PC-9 (cell line): ENCODE data around the gene IRGC. TPM values are rescaled to one million over a fixed set of nuclear protein-coding genes. Genes with fewer than 3 reads are reported as not detected.

Source experiments
- BruUV-seq: library from RNA; stranded (reverse); fragments of 400-500 nt; replicated peaks from 2 replicates; lab custom pipeline; 2021; lab: Mats Ljungman, UMichigan
- CTCF ChIA-PET: fragments of 300-600 bp; sonication (Branson Sonifier 250); formaldehyde crosslinking; loops from one replicate; lab custom pipeline; 2022; ENCODE audit warnings: antibody characterized with exemption; lab: Charles Lee
- POLR2A ChIA-PET: fragments of 300-600 bp; sonication (Branson Sonifier 250); formaldehyde crosslinking; loops from one replicate; lab custom pipeline; 2022; ENCODE audit warnings: antibody characterized with exemption; ENCODE audit not compliant: unreplicated experiment; lab: Charles Lee
- DNase-seq, 2 experiments: peaks; one replicate each; pipeline versions ENCODE4 v3.0.0 to v3.0.0-alpha.2; 2015 to 2022; ENCODE audit warnings: mixed read lengths in 1 of 2
- H2AFZ ChIP-seq: fragments of 200-600 bp; sonication (generic); 2 replicates; pipeline ENCODE4 v1.8.1; 2017; ENCODE audit warnings: antibody characterized with exemption
- H3F3A ChIP-seq: fragments of 200-600 bp; sonication (generic); 2 replicates; pipeline ENCODE4 v1.8.1; 2017; ENCODE audit warnings: antibody characterized with exemption, mild to moderate bottlenecking, low read depth; ENCODE audit not compliant: insufficient read depth
- H3K27ac ChIP-seq: fragments of 200-600 bp; sonication (generic); 2 replicates; pipeline ENCODE4 v1.6.1; 2016; ENCODE audit warnings: mixed run types
- H3K27me3 ChIP-seq: fragments of 200-600 bp; sonication (generic); 2 replicates; pipeline ENCODE4 v1.6.1; 2016; ENCODE audit warnings: low read depth, mixed run types; ENCODE audit not compliant: insufficient read depth
- H3K36me3 ChIP-seq: fragments of 200-600 bp; sonication (generic); 2 replicates; pipeline ENCODE4 v1.6.1; 2016; ENCODE audit warnings: low read depth, mixed run types
- H3K4me1 ChIP-seq: fragments of 200-600 bp; sonication (generic); replicated peaks from 2 replicates; pipeline ENCODE4 v1.6.1; 2016; ENCODE audit warnings: mixed run types; ENCODE audit not compliant: insufficient read depth
- H3K4me2 ChIP-seq: fragments of 200-600 bp; sonication (generic); 2 replicates; pipeline ENCODE4 v1.6.1; 2017; ENCODE audit warnings: mixed run types
- H3K4me3 ChIP-seq: fragments of 200-600 bp; sonication (generic); 2 replicates; pipeline ENCODE4 v1.6.1; 2016; ENCODE audit warnings: mixed run types
- H3K79me2 ChIP-seq: fragments of 200-600 bp; sonication (generic); 2 replicates; pipeline ENCODE4 v1.6.1; 2017; ENCODE audit warnings: low read depth, mixed run types
- H3K9me2 ChIP-seq: fragments of 200-600 bp; sonication (generic); 2 replicates; pipeline ENCODE4 v1.8.1; 2017; ENCODE audit warnings: mild to moderate bottlenecking; ENCODE audit not compliant: insufficient read depth
- H3K9me3 ChIP-seq: fragments of 200-600 bp; sonication (generic); 2 replicates; pipeline ENCODE4 v1.8.1; 2016; ENCODE audit warnings: low read depth; ENCODE audit not compliant: insufficient read depth
- H4K20me1 ChIP-seq: fragments of 200-600 bp; sonication (generic); 2 replicates; pipeline ENCODE4 v1.8.1; 2017; ENCODE audit not compliant: insufficient read depth
- EZH2 ChIP-seq: fragments of 200-600 bp; sonication (generic); IDR thresholded peaks from 2 replicates; pipeline ENCODE4 v1.8.0; 2017; ENCODE audit warnings: antibody characterized with exemption, low read depth
- intact Hi-C: fragments of 100-400 bp; cut with micrococcal nuclease; formaldehyde crosslinking; loops from one replicate; pipeline ENCODE4 v1.10.0; 2022; ENCODE audit not compliant: unreplicated experiment
- total RNA-seq: library from RNA; stranded (reverse); gene quantifications from 2 replicates; pipeline ENCODE4 v1.2.3, GENCODE V29; 2021
- TF ChIP-seq, protein P1 (sequence below): fragments of 200-600 bp; sonication (generic); conservative IDR thresholded peaks from 2 replicates; pipeline ENCODE4 v1.6.1; 2017; ENCODE audit warnings: mixed run types, antibody characterized with exemption, mild to moderate bottlenecking, moderate library complexity

Gene IRGC
- total RNA-seq, 1 experiment from 2014 or later, result not detected

DNA sequence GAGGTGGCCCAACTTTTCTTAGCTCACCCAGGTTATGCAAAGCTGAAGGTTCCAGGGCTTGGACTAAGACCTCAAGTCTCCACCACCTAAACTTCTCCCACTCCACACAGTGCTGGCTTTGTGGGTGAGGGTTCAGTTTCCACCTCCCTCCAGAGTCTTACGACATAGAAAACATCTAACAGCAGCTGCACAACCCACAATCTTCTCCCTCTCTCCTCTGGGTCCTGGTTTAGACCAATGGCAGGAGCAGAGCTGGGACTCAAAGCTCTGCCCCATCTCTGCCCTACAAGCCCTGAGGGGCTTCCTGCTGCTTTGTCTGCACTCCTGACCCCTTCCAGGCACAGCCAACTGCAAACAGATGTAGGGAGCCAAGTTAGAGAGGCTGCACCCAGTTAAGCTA, 16.0 kb downstream of the IRGC start:
- H4K20me1 ChIP-seq, result no peaks in the 10 kb centered on the region
- H3K4me1 ChIP-seq, result 0 out of 2 replicates have a peak, but pooled peaks cover 6% of the 10 kb centered on the region
- no peaks in the 10 kb centered on the region for H3K27me3 ChIP-seq
- no peak overlapping the region for H3K4me3 ChIP-seq
- DNase-seq, result peak in 1 of 2 experiments; percentile 41
- H2AFZ ChIP-seq, result no peak overlapping the region
- ChIA-PET POLR2A (no interaction called here), CTCF (no interaction called here)
- H3F3A ChIP-seq, result peaks cover 18% of the 10 kb centered on the region; the same call in 1 of the 2 replicates
- TF ChIP-seq EZH2, result no peak
- TF ChIP-seq, protein P1, sequence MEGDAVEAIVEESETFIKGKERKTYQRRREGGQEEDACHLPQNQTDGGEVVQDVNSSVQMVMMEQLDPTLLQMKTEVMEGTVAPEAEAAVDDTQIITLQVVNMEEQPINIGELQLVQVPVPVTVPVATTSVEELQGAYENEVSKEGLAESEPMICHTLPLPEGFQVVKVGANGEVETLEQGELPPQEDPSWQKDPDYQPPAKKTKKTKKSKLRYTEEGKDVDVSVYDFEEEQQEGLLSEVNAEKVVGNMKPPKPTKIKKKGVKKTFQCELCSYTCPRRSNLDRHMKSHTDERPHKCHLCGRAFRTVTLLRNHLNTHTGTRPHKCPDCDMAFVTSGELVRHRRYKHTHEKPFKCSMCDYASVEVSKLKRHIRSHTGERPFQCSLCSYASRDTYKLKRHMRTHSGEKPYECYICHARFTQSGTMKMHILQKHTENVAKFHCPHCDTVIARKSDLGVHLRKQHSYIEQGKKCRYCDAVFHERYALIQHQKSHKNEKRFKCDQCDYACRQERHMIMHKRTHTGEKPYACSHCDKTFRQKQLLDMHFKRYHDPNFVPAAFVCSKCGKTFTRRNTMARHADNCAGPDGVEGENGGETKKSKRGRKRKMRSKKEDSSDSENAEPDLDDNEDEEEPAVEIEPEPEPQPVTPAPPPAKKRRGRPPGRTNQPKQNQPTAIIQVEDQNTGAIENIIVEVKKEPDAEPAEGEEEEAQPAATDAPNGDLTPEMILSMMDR, result no peak
- intact Hi-C loops, result no loop called here
- H3K36me3 ChIP-seq, result peaks cover 30% of the 10 kb centered on the region
- no peak overlapping the region for H3K27ac ChIP-seq
- BruUV-seq, result no TSS peak
- H3K79me2 ChIP-seq, result no peaks in the 10 kb centered on the region
- H3K4me2 ChIP-seq, result 0 out of 2 replicates have a peak overlapping the region, but pooled peaks have one; percentile 6
- H3K9me3 ChIP-seq, result no peaks in the 10 kb centered on the region
- H3K9me2 ChIP-seq, result no peaks in the 10 kb centered on the region

DNA sequence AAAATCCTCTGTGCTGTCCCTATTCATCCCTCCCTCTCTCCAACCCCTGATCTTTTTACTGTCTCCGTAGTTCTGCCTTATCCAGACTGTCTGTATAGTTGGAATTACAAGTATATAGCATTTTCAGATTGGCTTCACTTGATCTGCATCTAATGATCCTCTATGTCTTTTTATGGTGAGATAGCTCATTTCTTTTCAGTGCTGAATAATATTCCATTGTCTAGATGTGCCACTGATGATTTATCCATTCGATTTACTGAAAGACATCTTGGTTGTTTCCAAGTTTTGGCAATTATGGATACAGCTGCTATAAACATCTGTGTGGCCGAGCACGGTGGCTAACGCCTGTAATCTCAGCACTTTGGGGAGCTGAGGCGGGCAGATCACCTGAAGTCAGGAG, 19.1 kb downstream of the IRGC start:
- H2AFZ ChIP-seq, result no peak overlapping the region
- no peak overlapping the region for H3K27ac ChIP-seq
- H3K4me1 ChIP-seq, result peaks cover 21% of the 10 kb centered on the region
- H3K9me3 ChIP-seq, result no peaks in the 10 kb centered on the region
- H3K79me2 ChIP-seq, result no peaks in the 10 kb centered on the region
- H3K4me3 ChIP-seq, result no peak overlapping the region
- POLR2A ChIA-PET, result no interaction called here
- H3F3A ChIP-seq, result peaks cover 25% of the 10 kb centered on the region
- TF ChIP-seq EZH2, result no peak
- TF ChIP-seq, protein P1, result no peak
- no peaks in the 10 kb centered on the region for H3K9me2 ChIP-seq
- H3K4me2 ChIP-seq, result no peak overlapping the region
- CTCF ChIA-PET, result no interaction called here
- intact Hi-C loops, result no loop called here
- no TSS peak for BruUV-seq
- H3K27me3 ChIP-seq, result no peaks in the 10 kb centered on the region
- H3K36me3 ChIP-seq, result peaks cover 50% of the 10 kb centered on the region
- no peak for DNase-seq
- H4K20me1 ChIP-seq, result no peaks in the 10 kb centered on the region

DNA sequence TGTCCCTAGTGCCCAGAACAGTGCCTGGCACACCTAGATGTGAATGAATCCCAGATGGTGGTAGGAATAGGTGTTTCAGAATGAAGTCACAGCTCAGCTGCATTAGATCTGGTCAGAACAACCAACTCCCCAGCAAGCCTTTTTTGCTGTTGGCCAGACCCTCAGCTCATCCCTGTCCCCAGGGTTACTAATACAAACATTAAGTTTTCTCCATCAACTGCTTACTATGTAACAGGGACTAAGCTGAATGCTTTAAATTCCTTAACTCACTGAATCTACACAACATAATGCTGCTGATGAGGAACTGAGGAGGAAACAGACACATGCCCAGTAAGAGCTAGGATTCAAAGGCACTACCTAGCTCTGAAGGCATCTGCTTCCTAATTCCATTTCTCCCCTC, 20.1 kb downstream of the IRGC start:
- ChIA-PET POLR2A (interaction anchor here (0.6 to 0.9 kb wide), 2 partner anchors 16 to 68 kb away, joined by 4 to 6 read pairs; no protein-coding TSS in a partner anchor), CTCF (interaction anchor here (0.6 kb wide), 1 partner anchor 140 kb away, joined by 3 read pairs; the partner anchor contains the start of gene ZNF576)
- intact Hi-C loops, result no loop called here
- no TSS peak for BruUV-seq
- Histone ChIP-seq H3K79me2 (no peaks in the 10 kb centered on the region), H3K4me1 (peaks cover 28% of the 10 kb centered on the region), H4K20me1 (no peaks in the 10 kb centered on the region), H3K4me3 (no peak overlapping the region), H3K9me2 (no peaks in the 10 kb centered on the region), H3K27ac (no peak overlapping the region), H3K27me3 (no peaks in the 10 kb centered on the region), H3K4me2 (no peak overlapping the region), H3F3A (peaks cover 32% of the 10 kb centered on the region), H3K36me3 (peaks cover 58% of the 10 kb centered on the region), H3K9me3 (no peaks in the 10 kb centered on the region), H2AFZ (no peak overlapping the region)
- no peak for DNase-seq
- TF ChIP-seq EZH2, result no peak
- TF ChIP-seq, protein P1, result no peak
